Lower leg skin (tissue), 4 donors: ENCODE data around the gene NOS3. TPM values are rescaled to one million over a fixed set of nuclear protein-coding genes. Genes with fewer than 3 reads are reported as not detected.

ENCODE experiments used
- DNase-seq, 2 donors: peaks; one replicate each; pipeline ENCODE4 v3.0.0-alpha.2; 2019; ENCODE audit warnings: low spot score in 2 of 2
- H3K4me3 ChIP-seq: fragments of 200-600 bp; sonication (generic); 2 replicates; pipeline ENCODE4 v1.5.1; 2017; ENCODE audit warnings: mild to moderate bottlenecking, low read depth; ENCODE audit not compliant: poor library complexity, severe bottlenecking
- POLR2A ChIP-seq, 2 donors: fragments of 450-650 bp; IDR thresholded peaks; one replicate each; pipeline ENCODE4 v1.6.1; 2016 to 2017; ENCODE audit warnings: antibody characterized with exemption in 2 of 2, mild to moderate bottlenecking in 1 of 2, moderate library complexity in 1 of 2
- WGBS, 2 donors: methylation state at CpG; one replicate each; pipeline ENCODE4 v1.1.5; 2018; 5-methylcytosine and 5-hydroxymethylcytosine counted together
- intact Hi-C: fragments of 100-400 bp; cut with DNase I; formaldehyde crosslinking; loops from one replicate; pipeline ENCODE4 v1.15.0; 2023; ENCODE audit warnings: low total_unique reads
- total RNA-seq, 4 donors: library from RNA; depleted of rRNA; stranded (reverse); fragments of >200 nt; gene quantifications; one replicate each; pipeline ENCODE4 v1.1.0, GENCODE V29; 2016
- TF ChIP-seq, protein P1 (sequence below), 3 donors: fragments of 450-650 bp; IDR thresholded peaks; one replicate each; pipeline ENCODE4 v1.5.1; 2016; ENCODE audit warnings: antibody characterized with exemption in 3 of 3, mild to moderate bottlenecking in 3 of 3, moderate library complexity in 2 of 3

The NOS3 gene
- total RNA-seq, 4 donors from 2014 or later, result 4.0 to 8.9 (median 5.8) TPM

DNA sequence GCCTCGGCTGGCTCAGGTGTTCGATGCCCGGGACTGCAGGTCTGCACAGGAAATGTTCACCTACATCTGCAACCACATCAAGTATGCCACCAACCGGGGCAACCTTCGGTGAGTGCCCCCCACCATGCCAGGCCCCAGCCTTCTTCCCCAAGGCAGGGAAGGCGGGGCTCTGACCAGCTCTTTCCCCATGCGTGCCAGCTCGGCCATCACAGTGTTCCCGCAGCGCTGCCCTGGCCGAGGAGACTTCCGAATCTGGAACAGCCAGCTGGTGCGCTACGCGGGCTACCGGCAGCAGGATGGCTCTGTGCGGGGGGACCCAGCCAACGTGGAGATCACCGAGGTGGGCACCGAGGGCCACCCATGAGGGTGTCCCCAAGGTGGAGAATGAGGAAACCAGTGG lies 7.5 kb downstream of the NOS3 start:
- no peak for DNase-seq
- 90 to 93% methylated on average over 20 of the region's 20 CpGs for WGBS, 2 donors
- no peak overlapping the region for H3K4me3 ChIP-seq
- TF ChIP-seq, protein P1, sequence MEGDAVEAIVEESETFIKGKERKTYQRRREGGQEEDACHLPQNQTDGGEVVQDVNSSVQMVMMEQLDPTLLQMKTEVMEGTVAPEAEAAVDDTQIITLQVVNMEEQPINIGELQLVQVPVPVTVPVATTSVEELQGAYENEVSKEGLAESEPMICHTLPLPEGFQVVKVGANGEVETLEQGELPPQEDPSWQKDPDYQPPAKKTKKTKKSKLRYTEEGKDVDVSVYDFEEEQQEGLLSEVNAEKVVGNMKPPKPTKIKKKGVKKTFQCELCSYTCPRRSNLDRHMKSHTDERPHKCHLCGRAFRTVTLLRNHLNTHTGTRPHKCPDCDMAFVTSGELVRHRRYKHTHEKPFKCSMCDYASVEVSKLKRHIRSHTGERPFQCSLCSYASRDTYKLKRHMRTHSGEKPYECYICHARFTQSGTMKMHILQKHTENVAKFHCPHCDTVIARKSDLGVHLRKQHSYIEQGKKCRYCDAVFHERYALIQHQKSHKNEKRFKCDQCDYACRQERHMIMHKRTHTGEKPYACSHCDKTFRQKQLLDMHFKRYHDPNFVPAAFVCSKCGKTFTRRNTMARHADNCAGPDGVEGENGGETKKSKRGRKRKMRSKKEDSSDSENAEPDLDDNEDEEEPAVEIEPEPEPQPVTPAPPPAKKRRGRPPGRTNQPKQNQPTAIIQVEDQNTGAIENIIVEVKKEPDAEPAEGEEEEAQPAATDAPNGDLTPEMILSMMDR (IDR thresholded peaks at IDR 0.05), result no peak
- TF ChIP-seq POLR2A (IDR thresholded peaks at IDR 0.05), result no peak
- intact Hi-C loops, result no loop called here

DNA sequence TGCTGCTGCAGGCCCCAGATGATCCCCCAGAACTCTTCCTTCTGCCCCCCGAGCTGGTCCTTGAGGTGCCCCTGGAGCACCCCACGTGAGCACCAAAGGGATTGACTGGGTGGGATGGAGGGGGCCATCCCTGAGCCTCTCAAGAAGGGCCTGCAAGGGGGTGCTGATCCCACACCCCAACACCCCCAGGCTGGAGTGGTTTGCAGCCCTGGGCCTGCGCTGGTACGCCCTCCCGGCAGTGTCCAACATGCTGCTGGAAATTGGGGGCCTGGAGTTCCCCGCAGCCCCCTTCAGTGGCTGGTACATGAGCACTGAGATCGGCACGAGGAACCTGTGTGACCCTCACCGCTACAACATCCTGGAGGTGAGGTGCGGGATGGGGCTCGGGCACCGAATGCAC lies 8.2 kb downstream of the NOS3 start:
- no peak for DNase-seq
- intact Hi-C loops, result no loop called here
- no peak overlapping the region for H3K4me3 ChIP-seq
- 92 to 93% methylated on average over 11 to 12 of the region's 12 CpGs for WGBS, 2 donors
- TF ChIP-seq, protein P1 (IDR thresholded peaks at IDR 0.05), result no peak
- TF ChIP-seq POLR2A (IDR thresholded peaks at IDR 0.05), result no peak

DNA sequence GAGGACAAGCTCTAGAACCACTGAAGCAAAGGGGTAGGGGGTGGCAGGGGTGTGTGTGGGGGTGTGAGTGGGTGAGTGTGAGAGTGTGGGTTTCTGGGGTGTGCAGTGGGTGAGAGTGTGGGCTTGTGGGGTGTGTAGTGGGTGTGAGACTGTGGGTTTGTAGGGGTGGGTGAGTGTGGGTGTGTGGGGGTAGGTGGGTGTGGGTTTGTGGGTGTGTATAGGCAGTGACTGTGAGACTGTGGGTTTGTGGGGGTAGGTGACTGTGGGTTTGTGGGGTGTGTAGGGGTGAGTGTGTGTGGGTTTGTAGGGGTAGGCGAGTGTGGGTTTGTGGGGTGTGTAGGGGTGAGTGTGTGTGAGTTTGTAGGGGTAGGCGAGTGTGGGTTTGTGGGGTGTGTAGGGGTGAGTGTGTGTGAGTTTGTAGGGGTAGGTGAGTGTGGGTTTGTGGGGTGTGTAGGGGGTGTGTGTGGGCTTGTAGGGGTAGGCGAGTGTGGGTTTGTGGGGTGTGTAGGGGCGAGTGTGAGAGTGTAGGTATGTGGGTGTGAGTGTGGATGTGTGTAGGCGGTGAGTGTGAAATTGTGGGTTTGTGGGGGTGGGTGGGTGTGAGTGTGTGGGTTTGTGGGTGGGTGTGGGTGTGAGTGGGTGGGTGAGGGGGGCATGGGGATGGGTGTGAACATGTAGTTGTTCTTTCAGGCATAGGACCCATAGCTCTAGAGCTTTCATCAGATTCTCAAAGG lies 8.8 kb downstream of the NOS3 start:
- 89 to 92% methylated on average over 5 of the region's 5 CpGs for WGBS, 2 donors
- DNase-seq, result no peak
- intact Hi-C loops, result no loop called here

DNA sequence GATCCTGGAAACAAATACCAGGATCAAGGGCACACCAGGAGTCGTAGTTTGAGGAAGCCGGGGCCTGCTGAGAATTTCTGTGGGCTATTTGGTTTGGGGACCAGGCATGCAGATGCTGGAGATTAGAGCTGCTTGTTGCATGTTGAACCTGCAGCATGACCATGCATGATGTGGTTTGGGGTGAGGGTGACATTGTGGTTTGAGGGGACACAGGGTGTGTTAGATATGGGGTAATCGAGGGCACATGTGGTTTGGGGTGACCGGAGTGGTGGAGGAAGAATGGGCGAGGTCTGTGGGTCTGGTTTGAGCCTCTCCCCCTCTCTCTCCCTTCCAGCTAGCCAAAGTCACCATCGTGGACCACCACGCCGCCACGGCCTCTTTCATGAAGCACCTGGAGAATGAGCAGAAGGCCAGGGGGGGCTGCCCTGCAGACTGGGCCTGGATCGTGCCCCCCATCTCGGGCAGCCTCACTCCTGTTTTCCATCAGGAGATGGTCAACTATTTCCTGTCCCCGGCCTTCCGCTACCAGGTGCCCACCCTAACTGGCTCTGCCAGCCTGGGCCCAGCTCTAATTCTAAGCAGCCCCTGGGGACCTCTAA lies 10.2 kb downstream of the NOS3 start:
- intact Hi-C loops, result no loop called here
- WGBS, 2 donors, result 88 to 92% methylated on average over 13 of the region's 13 CpGs

More for the DNA sequence above, 8.8 kb downstream of the NOS3 start:
- TF ChIP-seq, protein P1 (IDR thresholded peaks at IDR 0.05), result no peak
- no peak for TF ChIP-seq POLR2A (IDR thresholded peaks at IDR 0.05)
- no peak overlapping the region for H3K4me3 ChIP-seq

DNA sequence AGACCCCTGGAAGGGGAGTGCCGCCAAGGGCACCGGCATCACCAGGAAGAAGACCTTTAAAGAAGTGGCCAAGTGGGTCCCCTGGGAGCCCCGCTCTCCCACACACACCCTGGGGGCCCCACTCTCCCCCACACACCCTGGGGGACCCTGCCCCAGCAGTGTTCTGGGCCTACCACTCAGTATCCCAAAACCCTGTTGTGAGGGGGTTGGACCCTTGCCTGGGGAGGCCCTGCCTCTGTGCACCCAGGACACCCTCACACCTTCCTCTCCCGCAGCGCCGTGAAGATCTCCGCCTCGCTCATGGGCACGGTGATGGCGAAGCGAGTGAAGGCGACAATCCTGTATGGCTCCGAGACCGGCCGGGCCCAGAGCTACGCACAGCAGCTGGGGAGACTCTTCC lies 10.7 kb downstream of the NOS3 start:
- intact Hi-C loops, result no loop called here
- WGBS, 2 donors, result 90 to 94% methylated on average over 16 of the region's 16 CpGs
- H3K4me3 ChIP-seq, result no peak overlapping the region

More for the DNA sequence above, 10.2 kb downstream of the NOS3 start:
- DNase-seq, result no peak
- TF ChIP-seq, protein P1 (IDR thresholded peaks at IDR 0.05), result no peak
- no peak for TF ChIP-seq POLR2A (IDR thresholded peaks at IDR 0.05)
- no peak overlapping the region for H3K4me3 ChIP-seq

More for the DNA sequence above, 10.7 kb downstream of the NOS3 start:
- no peak for DNase-seq
- TF ChIP-seq POLR2A (IDR thresholded peaks at IDR 0.05), result no peak
- TF ChIP-seq, protein P1 (IDR thresholded peaks at IDR 0.05), result no peak
